HTR-8/SVneo (cell line): ENCODE data around the gene FUS.

Experiments used
- DNase-seq: peaks from one replicate; pipeline ENCODE4 v3.0.0; 2011; ENCODE audit warnings: low spot score, mixed read lengths; ENCODE audit not compliant: insufficient read length
- FAIRE-seq: peaks from 2 replicates; lab custom pipeline; 2011; peaks lifted over from hg19 to GRCh38; lab: Jason Lieb, UNC

The FUS gene

DNA sequence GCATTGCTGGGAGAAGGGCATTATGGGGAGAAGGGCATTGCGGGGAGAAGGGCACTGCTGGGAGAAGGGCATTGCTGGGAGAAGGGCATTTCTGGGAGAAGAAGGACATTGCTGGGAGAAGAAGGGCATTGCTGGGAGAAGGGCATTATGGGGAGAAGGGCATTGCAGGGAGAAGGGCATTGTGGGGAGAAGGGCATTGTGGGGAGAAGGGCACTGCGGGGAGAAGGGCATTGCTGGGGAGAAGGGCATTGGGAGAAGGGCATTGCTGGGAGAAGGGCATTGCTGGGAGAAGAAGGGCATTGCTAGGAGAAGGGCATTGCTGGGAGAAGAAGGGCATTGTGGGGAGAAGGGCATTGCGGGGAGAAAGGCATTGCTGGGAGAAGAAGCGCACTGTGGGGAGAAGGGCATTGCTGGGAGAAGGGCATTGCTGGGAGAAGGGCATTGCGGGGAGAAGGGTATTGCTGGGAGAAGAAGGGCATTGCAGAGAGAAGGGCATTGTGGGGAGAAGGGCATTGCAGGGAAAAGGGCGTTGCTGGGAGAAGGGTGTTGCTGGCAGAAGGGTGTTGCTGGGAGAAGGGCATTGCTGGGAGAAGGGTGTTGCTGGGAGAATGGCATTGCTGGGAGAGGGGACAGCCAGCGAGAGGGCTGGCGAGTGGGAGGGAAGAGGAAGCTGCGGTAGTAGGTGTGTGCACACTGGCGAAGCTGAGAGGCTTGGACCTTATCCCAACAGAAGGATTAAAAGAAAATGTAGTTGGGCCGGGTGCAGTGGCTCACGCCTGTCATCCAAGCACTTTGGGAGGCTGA, 41.6 kb downstream of the FUS start:
- no peak for DNase-seq
- no peak for FAIRE-seq

DNA sequence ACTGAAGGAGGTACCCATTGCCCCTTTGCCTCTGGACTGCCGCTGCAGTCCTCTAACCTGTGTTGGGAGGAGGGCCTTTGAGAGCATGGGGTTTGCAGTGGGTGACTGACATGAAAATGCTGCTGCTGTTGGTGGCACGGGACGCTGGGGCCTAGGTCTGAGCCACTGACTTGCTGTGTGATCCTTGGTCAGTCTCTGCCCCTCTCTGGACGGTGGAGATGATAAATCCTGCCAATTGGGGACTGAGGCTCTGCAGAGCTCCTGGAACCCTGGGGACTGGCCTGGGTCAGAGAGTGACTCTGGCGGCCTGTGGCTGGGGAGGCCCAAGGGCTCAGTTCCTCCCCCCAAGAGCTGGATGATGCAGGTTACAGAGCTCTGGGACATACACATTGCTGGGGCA, 43.1 kb downstream of the FUS start:
- FAIRE-seq: no peak
- no peak for DNase-seq

DNA sequence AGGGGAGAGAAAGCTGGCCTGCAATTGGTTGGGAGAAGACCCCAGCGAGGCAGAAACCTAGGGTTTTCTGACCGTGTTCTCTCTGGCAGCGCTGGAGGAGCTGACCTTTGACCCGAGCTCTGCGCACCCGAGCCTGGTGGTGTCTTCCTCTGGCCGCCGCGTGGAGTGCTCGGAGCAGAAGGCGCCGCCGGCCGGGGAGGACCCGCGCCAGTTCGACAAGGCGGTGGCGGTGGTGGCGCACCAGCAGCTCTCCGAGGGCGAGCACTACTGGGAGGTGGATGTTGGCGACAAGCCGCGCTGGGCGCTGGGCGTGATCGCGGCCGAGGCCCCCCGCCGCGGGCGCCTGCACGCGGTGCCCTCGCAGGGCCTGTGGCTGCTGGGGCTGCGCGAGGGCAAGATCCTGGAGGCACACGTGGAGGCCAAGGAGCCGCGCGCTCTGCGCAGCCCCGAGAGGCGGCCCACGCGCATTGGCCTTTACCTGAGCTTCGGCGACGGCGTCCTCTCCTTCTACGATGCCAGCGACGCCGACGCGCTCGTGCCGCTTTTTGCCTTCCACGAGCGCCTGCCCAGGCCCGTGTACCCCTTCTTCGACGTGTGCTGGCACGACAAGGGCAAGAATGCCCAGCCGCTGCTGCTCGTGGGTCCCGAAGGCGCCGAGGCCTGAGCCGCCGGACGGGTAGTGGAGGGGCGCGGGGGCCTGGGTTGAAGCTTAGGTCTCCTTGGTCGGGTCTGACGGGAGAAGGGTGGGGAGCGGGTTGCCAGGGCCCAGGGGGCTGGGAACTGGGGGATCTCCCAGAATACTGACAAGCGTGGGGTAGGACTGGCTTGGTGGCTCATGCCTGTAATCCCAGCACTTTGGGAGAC, 44.4 kb downstream of the FUS start:
- DNase-seq (no peak), FAIRE-seq (no peak)

DNA sequence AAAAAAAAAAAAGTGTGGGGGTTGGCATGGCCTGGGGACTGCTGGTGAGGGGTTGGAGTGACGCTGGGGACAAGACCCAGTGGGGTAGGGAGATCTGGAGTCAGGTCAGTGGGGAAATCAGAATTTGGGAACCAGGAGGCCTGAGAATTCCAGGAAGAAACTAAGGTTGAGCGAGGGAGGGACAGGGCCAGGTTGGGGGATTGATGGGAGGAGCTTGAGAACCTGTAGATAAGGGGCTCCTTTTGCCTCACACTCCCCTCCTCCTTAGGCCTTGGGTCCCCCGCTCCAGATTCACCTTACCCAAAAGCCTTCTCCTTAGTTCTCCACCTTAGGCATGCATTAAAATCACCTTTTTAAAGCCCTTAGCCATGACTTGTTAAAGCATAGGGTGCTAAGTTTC, 45.3 kb downstream of the FUS start:
- no peak for DNase-seq
- FAIRE-seq: no peak

GRCh38 chr16:31228206-31228605, 48.3 kb downstream of the FUS start:
- FAIRE-seq: no peak
- no peak for DNase-seq

GRCh38 chr16:31229501-31229900, 49.6 kb downstream of the FUS start:
- DNase-seq (no peak), FAIRE-seq (no peak)

GRCh38 chr16:31238041-31238440, 58.1 kb downstream of the FUS start:
- FAIRE-seq (no peak), DNase-seq (no peak)
